Nephron (organoid): Measurements from ENCODE around the gene DMBX1.
A peak's percentile ranks its signal among the peaks of the same experiment; 100 is the strongest.

Experiments used
- H3K27ac Mint-ChIP-seq, 3 experiments: 2 replicates each; pipeline ENCODE4 v1.8.0; 2020; ENCODE audit warnings: mixed read lengths in 3 of 3, mild to moderate bottlenecking in 2 of 3, moderate library complexity in 1 of 3
- H3K27me3 Mint-ChIP-seq: 2 replicates; pipeline ENCODE4 v1.8.0; 2021; ENCODE audit warnings: low read depth, mild to moderate bottlenecking, moderate library complexity, mixed read lengths
- H3K36me3 Mint-ChIP-seq: 2 replicates; pipeline ENCODE4 v1.8.0; 2020; ENCODE audit warnings: low read depth, mixed read lengths
- H3K4me1 Mint-ChIP-seq: 2 replicates; pipeline ENCODE4 v1.8.0; 2020; ENCODE audit warnings: mixed read lengths
- H3K4me3 Mint-ChIP-seq, 3 experiments: 2 replicates each; pipeline ENCODE4 v1.8.0; 2020; ENCODE audit warnings: mild to moderate bottlenecking in 3 of 3, mixed read lengths in 3 of 3, moderate library complexity in 2 of 3
- H3K9me3 Mint-ChIP-seq: 2 replicates; pipeline ENCODE4 v1.8.0; 2020; ENCODE audit warnings: mixed read lengths
- TF ChIP-seq, protein P1 (sequence below), 3 experiments: fragments of 200-600 bp; sonication (generic); IDR thresholded peaks; one replicate each; pipeline ENCODE4 v1.5.0; 2021; ENCODE audit warnings: antibody characterized with exemption in 3 of 3; ENCODE audit not compliant: unreplicated experiment in 3 of 3

DMBX1 gene

DNA sequence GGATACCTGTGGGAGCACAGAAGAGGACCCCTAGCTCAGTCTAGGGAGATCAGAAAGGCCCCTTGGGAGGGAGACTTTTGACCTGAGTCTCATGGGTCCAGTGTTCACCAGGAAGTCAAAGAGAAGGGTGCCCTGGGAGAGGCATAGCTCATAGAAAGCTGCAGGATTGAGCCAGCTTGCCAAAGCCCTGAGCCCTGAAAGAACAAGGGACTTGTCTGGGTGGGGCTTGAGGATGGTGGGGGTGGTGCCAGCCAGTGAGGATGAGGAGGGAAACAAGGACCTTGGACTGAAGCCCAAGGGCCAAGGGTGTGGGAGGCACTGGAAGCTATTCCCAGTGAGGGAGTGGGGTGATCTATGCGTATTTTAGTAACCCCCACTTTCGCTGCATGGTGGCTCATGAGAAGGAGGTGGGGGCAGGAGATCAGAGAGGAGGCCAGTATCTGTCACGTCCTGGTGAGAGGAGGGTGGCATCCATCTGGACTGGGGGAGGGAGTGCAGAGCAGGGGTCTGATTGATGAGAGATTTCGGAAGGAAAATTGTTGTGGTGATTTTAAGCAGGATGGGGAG is 28.4 kb downstream of the DMBX1 start:
- Mint-ChIP-seq H3K9me3 (no peaks in the 10 kb centered on the region), H3K27me3 (peaks cover 73% of the 10 kb centered on the region)

DNA sequence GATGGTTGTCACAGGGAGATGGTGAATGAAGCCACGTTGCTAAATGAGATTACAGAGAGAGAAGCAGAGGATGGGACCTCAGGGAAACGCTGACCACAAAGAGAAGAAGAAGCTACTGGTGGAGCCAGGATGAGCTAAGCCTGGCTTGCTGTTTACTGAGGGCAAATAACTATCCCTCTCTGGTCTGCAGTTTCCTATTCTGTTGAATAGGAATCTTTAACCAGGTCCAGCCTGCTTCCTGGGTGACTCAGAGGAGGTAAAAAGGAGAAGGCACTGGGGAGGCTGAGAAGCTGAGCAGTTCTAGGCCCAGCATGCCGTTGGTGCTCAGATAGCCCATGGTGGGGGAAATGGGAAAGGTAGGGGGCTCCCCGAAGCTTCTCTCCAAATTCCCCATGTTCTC is 29.6 kb downstream of the DMBX1 start:
- peaks cover 32% of the 10 kb centered on the region for H3K4me1 Mint-ChIP-seq
- TF ChIP-seq, protein P1, sequence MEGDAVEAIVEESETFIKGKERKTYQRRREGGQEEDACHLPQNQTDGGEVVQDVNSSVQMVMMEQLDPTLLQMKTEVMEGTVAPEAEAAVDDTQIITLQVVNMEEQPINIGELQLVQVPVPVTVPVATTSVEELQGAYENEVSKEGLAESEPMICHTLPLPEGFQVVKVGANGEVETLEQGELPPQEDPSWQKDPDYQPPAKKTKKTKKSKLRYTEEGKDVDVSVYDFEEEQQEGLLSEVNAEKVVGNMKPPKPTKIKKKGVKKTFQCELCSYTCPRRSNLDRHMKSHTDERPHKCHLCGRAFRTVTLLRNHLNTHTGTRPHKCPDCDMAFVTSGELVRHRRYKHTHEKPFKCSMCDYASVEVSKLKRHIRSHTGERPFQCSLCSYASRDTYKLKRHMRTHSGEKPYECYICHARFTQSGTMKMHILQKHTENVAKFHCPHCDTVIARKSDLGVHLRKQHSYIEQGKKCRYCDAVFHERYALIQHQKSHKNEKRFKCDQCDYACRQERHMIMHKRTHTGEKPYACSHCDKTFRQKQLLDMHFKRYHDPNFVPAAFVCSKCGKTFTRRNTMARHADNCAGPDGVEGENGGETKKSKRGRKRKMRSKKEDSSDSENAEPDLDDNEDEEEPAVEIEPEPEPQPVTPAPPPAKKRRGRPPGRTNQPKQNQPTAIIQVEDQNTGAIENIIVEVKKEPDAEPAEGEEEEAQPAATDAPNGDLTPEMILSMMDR (IDR thresholded peaks at IDR 0.05; ENCODE audit: unreplicated experiment in 3 of 3) = no peak
- H3K27me3 Mint-ChIP-seq = peaks cover 77% of the 10 kb centered on the region
- no peak overlapping the region for H3K4me3 Mint-ChIP-seq
- no peaks in the 10 kb centered on the region for H3K9me3 Mint-ChIP-seq
- no peak overlapping the region for H3K27ac Mint-ChIP-seq
- H3K36me3 Mint-ChIP-seq = no peaks in the 10 kb centered on the region

More for the DNA sequence above, 28.4 kb downstream of the DMBX1 start:
- Mint-ChIP-seq H3K27ac (no peak overlapping the region), H3K4me3 (no peak overlapping the region), H3K4me1 (peaks cover 29% of the 10 kb centered on the region), H3K36me3 (no peaks in the 10 kb centered on the region)
- TF ChIP-seq, protein P1 (IDR thresholded peaks at IDR 0.05; ENCODE audit: unreplicated experiment in 3 of 3) = no peak

DNA sequence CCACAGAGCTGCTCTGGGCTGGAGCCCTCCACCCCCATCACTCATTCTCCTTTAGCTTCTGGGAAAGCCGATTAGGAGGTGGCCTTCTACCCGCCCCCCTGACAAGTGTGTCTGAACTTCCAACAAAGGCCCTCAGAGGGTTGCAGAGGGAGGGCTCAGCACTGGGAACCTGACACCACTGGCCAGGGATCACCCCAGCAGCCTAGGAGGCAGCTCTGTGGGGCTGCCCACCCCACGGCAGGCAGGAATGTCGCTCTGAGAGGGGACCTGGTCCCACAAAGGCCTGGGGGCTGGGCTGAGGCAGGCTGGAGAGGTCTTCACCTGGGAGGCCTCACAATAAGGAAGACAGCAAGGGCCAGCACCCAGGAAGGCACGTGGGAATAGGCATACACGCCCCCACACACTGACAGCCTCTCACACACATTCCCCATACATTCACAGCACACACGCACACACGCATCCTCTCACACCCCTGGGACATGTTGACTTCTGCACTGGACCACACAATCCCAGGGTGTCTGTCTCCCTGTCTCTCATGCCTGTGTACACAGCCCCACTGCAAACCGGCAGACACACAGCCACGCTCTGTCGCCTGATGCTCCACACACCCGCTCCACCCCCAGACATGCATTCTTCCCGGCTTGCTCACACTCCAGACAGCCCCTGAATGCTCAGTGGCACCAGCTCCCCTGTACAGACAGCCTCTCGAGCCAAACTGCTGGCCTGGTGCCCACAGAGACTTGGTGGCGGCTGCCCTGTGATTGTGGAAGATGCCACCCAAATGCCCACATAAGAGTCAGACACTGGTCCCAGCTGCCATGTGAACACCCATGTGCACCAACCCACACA is 30.7 kb downstream of the DMBX1 start:
- peaks cover 41% of the 10 kb centered on the region for H3K4me1 Mint-ChIP-seq
- H3K36me3 Mint-ChIP-seq = no peaks in the 10 kb centered on the region
- no peak overlapping the region for H3K4me3 Mint-ChIP-seq
- no peaks in the 10 kb centered on the region for H3K9me3 Mint-ChIP-seq
- peaks cover 80% of the 10 kb centered on the region for H3K27me3 Mint-ChIP-seq
- H3K27ac Mint-ChIP-seq = peak overlapping the region in 1 of 3 experiments; percentile 6
- TF ChIP-seq, protein P1 (IDR thresholded peaks at IDR 0.05; ENCODE audit: unreplicated experiment in 3 of 3) = no peak

DNA sequence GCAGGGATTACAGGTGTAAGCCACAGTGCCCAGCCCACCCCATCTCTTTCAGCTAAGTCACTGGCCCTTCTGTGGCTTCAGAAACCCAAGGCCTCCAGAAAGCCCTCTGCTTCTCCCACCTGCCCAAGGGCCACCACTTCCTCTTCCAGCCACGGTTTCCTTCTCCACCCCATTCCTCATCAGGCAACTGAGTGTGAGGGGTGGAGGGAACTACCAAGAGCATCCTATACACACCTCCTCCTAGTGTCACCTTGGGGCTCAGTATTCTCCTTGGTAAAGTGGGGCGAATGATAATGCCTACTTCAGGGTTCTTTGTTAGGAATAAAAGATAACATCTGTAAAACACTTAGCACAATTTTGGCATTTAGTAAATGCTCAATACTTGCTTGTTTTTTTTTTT is 31.8 kb downstream of the DMBX1 start:
- peaks cover 47% of the 10 kb centered on the region for H3K4me1 Mint-ChIP-seq
- no peak overlapping the region for H3K4me3 Mint-ChIP-seq
- H3K36me3 Mint-ChIP-seq = no peaks in the 10 kb centered on the region
- no peaks in the 10 kb centered on the region for H3K9me3 Mint-ChIP-seq
- TF ChIP-seq, protein P1 (IDR thresholded peaks at IDR 0.05; ENCODE audit: unreplicated experiment in 3 of 3) = no peak
- no peak overlapping the region for H3K27ac Mint-ChIP-seq
- peaks cover 82% of the 10 kb centered on the region for H3K27me3 Mint-ChIP-seq

DNA sequence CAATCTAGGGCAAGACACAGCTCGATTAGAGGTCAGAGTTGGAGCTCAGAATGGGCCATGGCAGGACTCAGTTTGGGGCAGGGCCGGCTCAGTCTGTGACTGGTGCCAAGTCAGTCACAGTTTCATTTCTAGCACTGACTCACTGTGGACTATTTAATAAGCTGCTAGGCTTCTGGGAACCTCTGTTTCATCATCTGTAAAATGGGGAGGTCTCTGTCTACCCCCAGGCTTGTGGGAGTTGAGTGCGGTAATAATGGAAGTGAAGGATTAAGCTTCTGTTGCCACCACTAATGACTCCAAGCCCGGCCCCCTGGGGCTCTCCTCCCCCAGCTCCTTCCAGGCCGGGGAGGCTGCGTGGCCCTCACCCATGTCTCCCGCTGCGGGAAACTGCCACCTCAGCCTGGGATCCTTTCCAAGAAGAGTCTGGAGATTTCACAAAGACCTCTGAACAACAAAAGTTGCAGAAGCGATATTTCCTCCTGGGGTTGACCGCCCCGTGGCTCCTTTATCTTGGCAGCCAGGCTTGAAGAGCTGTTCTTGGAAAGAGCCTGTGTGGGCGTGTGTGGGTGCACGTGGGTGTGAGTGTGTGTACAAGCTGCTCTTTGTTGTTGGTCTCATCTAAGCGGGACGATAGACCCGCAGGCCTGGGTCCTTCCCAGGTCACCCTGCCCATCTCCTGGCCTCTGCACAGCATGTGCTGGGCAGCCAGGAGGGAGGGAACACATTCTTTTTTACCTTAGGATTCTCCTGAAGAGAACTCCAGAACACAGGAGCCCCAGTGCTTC is 32.7 kb downstream of the DMBX1 start:
- H3K4me3 Mint-ChIP-seq = no peak overlapping the region
- TF ChIP-seq, protein P1 (IDR thresholded peaks at IDR 0.05; ENCODE audit: unreplicated experiment in 3 of 3) = no peak
- no peak overlapping the region for H3K27ac Mint-ChIP-seq
- peaks cover 42% of the 10 kb centered on the region for H3K4me1 Mint-ChIP-seq
- no peaks in the 10 kb centered on the region for H3K9me3 Mint-ChIP-seq
- H3K36me3 Mint-ChIP-seq = no peaks in the 10 kb centered on the region
- peaks cover 84% of the 10 kb centered on the region for H3K27me3 Mint-ChIP-seq
